GM19099 (cell line): Measurements from ENCODE around the gene RBMS3.

ENCODE experiments used
- POLR2A ChIP-seq: IDR thresholded peaks from 3 replicates; pipeline ENCODE4 v1.6.1; 2011; ENCODE audit warnings: low read depth; ENCODE audit not compliant: insufficient read length; ENCODE audit errors: extremely low read depth

The RBMS3 gene

GRCh38 chr3:29414468-29415224, 133.8 kb downstream of the RBMS3 start:
- TF ChIP-seq POLR2A: no peak

DNA sequence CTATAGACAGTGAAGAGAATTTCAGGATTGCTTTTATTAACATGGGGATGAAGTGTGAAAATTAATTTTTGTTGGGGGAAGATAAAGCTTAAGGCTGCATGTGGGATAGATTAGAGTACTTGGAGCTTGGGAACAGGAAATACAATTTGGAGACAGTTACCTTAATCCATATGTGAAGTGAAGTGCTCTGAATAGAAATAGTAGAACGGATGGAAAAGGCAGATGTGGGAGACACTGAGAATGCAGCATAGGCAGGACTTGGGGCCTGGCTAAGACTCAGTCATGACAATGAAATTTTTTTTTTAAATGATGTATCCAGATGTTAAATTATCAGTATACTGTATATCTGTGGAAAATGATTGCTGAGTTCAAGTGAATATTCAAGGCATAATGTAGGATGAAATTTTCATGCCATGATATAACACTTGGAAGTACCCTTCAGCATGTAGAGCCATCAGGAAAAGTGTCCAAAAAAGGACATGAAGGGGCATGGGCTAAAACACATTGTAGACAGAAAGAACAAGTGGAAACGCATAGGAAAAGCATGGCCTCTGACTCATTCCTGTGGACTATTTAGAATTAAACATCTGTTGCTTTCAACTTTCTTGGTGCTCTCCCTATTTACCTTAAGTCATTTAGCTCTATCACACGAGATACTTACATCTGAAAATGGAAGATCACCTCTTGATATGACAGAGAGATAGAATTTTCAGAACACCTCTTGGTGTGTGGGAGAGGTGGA, 134.8 kb downstream of the RBMS3 start:
- TF ChIP-seq POLR2A: no peak

DNA sequence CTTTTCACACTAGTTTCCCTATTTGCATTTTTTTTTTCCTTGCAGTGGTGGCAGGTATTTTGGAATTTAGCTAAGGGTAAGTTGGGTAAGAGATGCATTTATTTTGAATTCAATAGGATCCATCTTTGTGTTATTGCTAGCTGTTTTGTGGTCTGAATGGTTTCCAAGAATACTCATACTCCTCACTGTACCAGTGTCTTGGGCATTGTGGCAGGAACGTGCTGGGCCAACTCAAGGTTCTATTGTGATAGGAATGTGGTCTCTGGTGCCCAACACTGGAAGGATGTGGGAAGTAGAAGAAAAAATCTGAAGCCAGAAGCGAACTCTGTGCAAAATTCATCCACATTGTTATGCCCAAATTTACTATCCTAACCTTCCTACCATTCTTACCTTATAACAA, 135.6 kb downstream of the RBMS3 start:
- TF ChIP-seq POLR2A: no peak

DNA sequence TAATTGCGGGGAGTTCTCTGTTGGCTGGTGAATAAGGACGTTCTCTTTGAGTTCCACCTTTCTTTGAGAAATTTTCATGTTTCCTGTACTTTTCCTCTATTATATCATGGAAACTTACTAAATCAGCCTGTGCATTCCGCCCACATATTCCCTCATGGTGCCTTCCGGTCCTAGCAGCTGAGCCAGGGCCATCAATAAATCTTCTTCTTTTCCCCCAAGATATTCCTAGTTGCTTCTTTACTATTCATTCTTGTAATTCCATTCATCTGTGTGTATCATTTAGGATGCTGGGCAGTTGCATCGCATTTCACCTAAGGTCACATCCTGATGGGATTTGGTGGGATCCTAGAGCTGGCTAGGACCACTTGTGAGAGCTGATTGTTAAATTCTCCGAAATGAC, 139.2 kb downstream of the RBMS3 start:
- TF ChIP-seq POLR2A: no peak

DNA sequence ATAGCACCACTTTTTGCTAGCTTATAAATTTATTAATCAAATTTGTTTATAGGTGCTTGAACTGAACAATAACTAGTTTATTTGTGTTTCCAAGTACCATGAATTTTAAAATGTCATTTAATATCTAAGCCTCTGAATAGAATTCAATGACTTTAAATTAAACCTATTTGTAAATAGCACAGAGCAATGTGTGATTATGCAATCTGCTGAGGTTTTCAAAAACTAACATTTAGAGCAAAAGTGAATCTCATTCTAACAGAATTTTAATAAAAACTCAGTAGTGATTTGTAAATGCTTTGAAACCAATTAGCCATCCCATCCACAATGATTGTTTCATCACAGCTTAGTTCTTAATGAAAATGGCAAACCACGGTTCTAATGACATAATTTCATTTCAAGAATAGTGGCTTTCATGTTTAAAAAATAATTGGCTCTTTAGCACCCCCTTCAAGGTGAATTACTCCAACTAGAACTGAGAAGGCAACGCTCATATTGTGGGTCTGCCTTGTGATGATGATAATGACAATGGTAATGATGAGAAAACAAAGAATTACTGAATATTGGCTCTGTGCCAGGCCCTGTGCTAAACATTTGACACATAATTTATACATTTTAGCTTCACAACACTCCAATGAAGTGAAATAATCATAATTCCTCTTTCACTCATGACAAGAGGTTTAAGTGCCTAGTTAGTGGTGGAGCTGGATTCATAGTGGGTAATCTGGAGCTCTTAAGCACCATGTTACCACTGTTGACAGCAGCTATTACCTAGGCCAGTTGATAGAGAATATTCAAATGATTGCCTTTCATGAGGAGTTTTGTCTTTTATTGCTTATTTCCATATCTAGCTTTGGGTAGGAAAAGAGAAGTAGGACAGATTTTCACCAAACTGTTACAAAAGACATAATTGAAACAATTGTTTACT, 145.7 kb downstream of the RBMS3 start:
- TF ChIP-seq POLR2A: no peak

GRCh38 chr3:29427266-29428103, 146.6 kb downstream of the RBMS3 start:
- no peak for TF ChIP-seq POLR2A

GRCh38 chr3:29429055-29429679, 148.3 kb downstream of the RBMS3 start:
- TF ChIP-seq POLR2A: no peak

- TF ChIP-seq POLR2A: no peak
Measured at GRCh38 chr3:29430558-29430971, 149.7 kb downstream of the RBMS3 start.

DNA sequence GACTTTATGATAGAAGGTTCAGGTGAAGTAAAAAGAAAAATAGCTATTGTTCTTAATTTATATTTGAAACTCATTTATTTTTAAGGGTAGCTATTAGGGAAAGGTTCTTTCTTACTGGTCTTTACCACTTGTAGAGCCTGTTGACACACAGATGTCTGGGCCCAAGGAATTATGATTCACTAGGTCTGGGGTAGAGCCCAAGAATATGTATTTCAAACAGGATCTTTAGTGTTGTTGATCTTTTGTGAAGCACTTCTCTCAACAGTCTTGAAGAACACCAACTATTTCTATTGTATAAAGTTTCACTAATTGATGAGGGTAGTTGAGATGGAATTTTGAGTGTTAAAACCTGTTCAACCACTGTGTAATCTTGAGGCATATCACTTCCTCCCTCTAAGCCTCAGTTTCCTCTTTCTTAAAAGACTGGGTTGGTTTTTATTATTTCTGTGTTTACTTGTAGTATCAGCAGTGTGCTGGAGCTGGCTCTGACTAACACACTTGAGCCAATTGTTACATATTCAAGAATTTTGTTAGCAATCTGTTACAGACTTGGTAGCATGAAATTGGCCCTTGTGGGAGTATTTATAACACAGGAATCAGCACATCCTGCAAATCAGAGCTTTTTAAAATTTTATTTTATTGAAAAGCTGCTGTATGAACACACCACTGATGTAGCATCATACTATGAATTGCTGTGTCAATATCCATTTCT, 155.9 kb downstream of the RBMS3 start:
- TF ChIP-seq POLR2A: no peak

DNA sequence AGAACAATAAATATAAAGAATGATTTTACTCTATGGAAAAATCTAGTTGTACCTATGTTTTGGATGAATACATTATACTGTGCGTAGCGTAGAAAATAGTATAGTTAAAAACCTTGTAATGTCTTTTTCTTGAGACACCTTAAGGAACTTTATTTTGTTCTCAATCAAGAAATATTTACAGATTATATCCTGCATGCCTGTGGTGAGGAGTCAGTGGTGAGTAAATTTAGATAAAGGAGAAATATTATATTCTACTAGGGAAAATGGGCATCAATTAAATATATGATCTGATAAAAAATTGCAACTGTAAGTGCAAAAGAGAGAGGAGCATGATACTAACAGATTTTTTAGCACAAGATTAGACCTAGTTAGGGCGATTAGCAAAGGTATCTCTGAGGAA, 157.7 kb downstream of the RBMS3 start:
- TF ChIP-seq POLR2A: no peak

- TF ChIP-seq POLR2A: no peak
Measured at GRCh38 chr3:29440413-29441305, 159.8 kb downstream of the RBMS3 start.

DNA sequence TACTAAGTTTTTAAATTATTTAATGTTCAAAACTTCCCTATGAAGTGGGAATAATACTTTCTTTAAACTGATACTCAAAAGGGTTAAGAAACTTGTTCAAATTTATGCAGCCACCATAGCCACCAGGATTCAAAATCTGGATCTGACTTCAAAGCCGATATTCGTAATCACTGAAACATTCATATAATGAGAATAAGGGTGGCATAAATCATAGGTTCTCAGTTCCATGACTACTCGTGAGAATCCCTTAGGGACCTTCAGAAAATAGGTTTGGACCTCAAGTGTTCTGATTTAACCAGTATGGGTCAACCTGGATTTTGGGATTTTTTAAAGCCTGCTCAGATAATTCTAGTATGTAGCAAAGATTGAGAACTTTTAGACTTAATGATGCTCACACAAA, 160.6 kb downstream of the RBMS3 start:
- no peak for TF ChIP-seq POLR2A
